HL-60 (cell line): Measurements from ENCODE around the gene ST7.

Source experiments
- DNase-seq, 2 experiments: peaks; one replicate each; pipeline ENCODE4 v3.0.0-alpha.2; 2010 to 2020; ENCODE audit warnings: low read depth in 1 of 2, low spot score in 1 of 2
- H3K27ac ChIP-seq: fragments of 250-450 bp; sonication (Bioruptor Pico); replicated peaks from 2 replicates; pipeline ENCODE4 v1.5.1; 2020; ENCODE audit warnings: mild to moderate bottlenecking, moderate library complexity
- H3K27me3 ChIP-seq: fragments of 250-450 bp; sonication (Bioruptor Pico); 2 replicates; pipeline ENCODE4 v1.5.1; 2021; ENCODE audit warnings: mild to moderate bottlenecking, moderate library complexity; ENCODE audit not compliant: insufficient read depth, poor library complexity, severe bottlenecking
- H3K4me3 ChIP-seq: replicated peaks from 2 replicates; pipeline ENCODE4 v1.5.1; 2011; ENCODE audit warnings: mild to moderate bottlenecking, control low read depth, low read length; ENCODE audit not compliant: insufficient read depth
- GABPA ChIP-seq: IDR thresholded peaks from 2 replicates; pipeline ENCODE4 v1.6.1; 2012; ENCODE audit warnings: low read depth
- POLR2AphosphoS5 ChIP-seq: IDR thresholded peaks from 2 replicates; pipeline ENCODE4 v1.6.1; 2012; ENCODE audit warnings: low read depth
- REST ChIP-seq: IDR thresholded peaks from 2 replicates; pipeline ENCODE4 v1.6.1; 2012; ENCODE audit warnings: low read depth; ENCODE audit not compliant: insufficient replicate concordance
- SPI1 ChIP-seq: IDR thresholded peaks from 2 replicates; pipeline ENCODE4 v1.6.1; 2012; ENCODE audit warnings: low read depth, mild to moderate bottlenecking, borderline replicate concordance
- TF ChIP-seq, protein P1 (sequence below): IDR thresholded peaks from one replicate; pipeline ENCODE4 v1.5.1; 2011; ENCODE audit warnings: low read length, control low read depth, inconsistent platforms; ENCODE audit not compliant: insufficient read depth

Gene ST7

DNA sequence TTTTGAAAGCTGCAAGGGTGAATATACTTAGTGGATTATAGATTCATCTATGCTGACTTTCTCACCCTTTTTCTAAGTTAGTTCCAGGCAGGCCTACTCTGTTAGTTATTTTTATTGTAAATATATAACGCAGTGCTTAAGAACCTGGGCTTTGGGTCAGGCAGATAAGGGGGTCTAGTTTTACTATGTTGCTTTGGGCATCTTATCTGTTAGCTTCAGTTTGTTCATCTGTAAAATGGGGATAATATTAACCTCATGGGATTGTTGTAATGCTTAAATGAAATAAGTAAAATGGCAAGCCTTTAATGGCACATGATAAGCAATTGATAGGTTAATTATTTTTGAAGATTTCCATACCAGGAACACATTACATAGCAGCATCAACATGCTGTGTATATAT lies 79.5 kb downstream of the ST7 start:
- DNase-seq = no peak
- no peak for TF ChIP-seq POLR2AphosphoS5
- no peak for TF ChIP-seq REST
- TF ChIP-seq, protein P1, sequence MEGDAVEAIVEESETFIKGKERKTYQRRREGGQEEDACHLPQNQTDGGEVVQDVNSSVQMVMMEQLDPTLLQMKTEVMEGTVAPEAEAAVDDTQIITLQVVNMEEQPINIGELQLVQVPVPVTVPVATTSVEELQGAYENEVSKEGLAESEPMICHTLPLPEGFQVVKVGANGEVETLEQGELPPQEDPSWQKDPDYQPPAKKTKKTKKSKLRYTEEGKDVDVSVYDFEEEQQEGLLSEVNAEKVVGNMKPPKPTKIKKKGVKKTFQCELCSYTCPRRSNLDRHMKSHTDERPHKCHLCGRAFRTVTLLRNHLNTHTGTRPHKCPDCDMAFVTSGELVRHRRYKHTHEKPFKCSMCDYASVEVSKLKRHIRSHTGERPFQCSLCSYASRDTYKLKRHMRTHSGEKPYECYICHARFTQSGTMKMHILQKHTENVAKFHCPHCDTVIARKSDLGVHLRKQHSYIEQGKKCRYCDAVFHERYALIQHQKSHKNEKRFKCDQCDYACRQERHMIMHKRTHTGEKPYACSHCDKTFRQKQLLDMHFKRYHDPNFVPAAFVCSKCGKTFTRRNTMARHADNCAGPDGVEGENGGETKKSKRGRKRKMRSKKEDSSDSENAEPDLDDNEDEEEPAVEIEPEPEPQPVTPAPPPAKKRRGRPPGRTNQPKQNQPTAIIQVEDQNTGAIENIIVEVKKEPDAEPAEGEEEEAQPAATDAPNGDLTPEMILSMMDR = no peak
- no peak for TF ChIP-seq SPI1
- TF ChIP-seq GABPA = no peak

DNA sequence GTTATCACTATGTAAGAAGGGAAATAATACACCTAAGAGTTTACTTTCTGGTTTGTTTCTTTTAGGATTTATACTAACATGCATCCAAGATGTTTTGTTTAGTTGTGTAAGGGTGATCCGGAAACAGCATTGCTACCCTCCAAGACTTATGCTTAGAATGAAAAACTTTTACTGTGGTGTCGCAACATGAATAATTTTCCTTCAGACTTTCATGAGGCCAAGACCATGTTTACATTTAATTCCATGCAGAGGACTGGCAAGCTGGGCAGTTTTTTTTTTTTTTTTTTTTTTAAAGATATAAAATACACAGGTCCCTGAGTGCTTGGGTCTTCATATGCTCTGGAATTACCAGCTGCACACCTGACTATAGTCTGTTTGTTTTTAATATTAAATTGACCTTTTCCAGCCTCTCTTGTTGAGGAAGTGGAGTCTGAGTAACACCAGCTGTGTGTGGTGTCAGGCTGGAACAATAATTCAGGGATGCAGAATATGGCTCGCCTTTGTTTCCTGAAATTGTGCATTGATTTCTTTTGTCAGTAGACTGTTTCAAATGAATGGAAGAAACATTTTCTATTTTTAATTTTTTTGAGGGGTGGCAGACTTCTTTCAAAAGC lies 81.7 kb downstream of the ST7 start:
- no peak for DNase-seq

More for the DNA sequence above, 79.5 kb downstream of the ST7 start:
- H3K4me3 ChIP-seq = no peak overlapping the region
- no peak overlapping the region for H3K27ac ChIP-seq
- H3K27me3 ChIP-seq = no peaks in the 10 kb centered on the region

GRCh38 chr7:117035465-117035862 lies 82.2 kb downstream of the ST7 start:
- H3K4me3 ChIP-seq = no peak overlapping the region
- no peak overlapping the region for H3K27ac ChIP-seq
- H3K27me3 ChIP-seq = no peaks in the 10 kb centered on the region
- TF ChIP-seq POLR2AphosphoS5 = no peak
- DNase-seq = no peak

More for the DNA sequence above, 81.7 kb downstream of the ST7 start:
- TF ChIP-seq REST = no peak
- Histone ChIP-seq H3K27me3 (no peaks in the 10 kb centered on the region), H3K4me3 (no peak overlapping the region), H3K27ac (no peak overlapping the region)

GRCh38 chr7:117036053-117036669 lies 82.9 kb downstream of the ST7 start:
- TF ChIP-seq REST = no peak
- no peak for TF ChIP-seq GABPA
- TF ChIP-seq POLR2AphosphoS5 = no peak
- Histone ChIP-seq H3K27ac (no peak overlapping the region), H3K4me3 (no peak overlapping the region), H3K27me3 (no peaks in the 10 kb centered on the region)
- DNase-seq = no peak
